T-helper 2 cell treated with Interferon-gamma antibody and Interleukin-4, amounts not matched to agents 100 ng/mL and 5 ng/mL, for 36 hours (primary cell): ENCODE measurements around the gene ZNF785. TPM values are rescaled to one million over a fixed set of nuclear protein-coding genes. Genes with fewer than 3 reads are reported as not detected.
"Not testable (repeated sequence)": the region's sequence is repeated elsewhere in the genome, so short reads cannot be mapped to it uniquely, and the experiment has no call there.

ENCODE experiments used
- intact Hi-C: fragments of 100-400 bp; cut with micrococcal nuclease; formaldehyde crosslinking; loops from one replicate; pipeline ENCODE4 v1.15.1; 2023
- total RNA-seq: library from RNA; stranded (reverse); gene quantifications from 2 replicates; pipeline ENCODE4 v1.2.3, GENCODE V29; 2022

ZNF785 gene
- total RNA-seq, 1 donor from 2014 or later: 15.2 TPM

GRCh38 chr16:30543067-30543466, 42.4 kb downstream of the ZNF785 start:
- intact Hi-C loops: no loop called here

DNA sequence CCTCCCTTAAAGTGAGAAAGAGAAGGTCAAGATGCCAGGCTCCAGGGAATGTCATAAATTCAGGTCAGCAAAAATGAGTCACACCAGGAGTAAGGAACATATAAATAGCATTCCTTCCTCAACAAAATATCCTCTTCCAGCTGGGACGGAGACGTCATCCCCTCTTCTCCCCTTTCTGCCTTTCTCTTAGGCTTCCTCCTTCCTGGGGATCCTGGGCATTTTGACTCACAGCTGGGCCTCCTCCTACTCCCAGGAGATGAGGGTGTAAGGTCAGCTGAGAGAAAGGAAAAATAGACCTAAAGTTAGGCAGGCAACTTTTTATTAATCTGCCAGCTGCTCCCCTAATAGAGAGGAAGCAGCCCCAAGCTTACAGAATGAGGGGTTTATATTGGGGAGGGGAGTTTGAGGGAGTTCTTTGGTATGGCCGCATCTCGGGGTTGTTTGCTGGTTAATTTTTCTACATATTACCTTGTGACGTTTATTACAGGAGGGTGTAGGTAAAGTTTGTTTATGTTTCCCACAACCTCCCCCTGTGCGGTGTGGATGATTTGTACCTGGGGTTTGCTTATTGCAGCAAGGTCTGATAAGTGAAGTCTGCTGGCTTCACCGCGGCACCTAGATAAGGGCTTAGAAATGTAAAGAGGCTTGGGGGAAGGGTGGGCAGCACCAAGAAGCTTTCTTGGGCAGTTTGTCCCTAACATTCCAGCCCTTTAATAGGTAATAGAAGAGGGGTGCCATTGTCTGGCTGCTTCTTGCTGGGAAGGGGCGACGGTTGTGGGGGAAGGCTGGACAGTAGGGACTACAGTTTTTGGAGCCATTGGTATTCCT, 43.8 kb downstream of the ZNF785 start:
- intact Hi-C loops: no loop called here

- intact Hi-C loops: not testable (repeated sequence)
Observed at GRCh38 chr16:30540916-30541464, 44.5 kb downstream of the ZNF785 start.

GRCh38 chr16:30539986-30540526, 45.4 kb downstream of the ZNF785 start:
- intact Hi-C loops: not testable (repeated sequence)

DNA sequence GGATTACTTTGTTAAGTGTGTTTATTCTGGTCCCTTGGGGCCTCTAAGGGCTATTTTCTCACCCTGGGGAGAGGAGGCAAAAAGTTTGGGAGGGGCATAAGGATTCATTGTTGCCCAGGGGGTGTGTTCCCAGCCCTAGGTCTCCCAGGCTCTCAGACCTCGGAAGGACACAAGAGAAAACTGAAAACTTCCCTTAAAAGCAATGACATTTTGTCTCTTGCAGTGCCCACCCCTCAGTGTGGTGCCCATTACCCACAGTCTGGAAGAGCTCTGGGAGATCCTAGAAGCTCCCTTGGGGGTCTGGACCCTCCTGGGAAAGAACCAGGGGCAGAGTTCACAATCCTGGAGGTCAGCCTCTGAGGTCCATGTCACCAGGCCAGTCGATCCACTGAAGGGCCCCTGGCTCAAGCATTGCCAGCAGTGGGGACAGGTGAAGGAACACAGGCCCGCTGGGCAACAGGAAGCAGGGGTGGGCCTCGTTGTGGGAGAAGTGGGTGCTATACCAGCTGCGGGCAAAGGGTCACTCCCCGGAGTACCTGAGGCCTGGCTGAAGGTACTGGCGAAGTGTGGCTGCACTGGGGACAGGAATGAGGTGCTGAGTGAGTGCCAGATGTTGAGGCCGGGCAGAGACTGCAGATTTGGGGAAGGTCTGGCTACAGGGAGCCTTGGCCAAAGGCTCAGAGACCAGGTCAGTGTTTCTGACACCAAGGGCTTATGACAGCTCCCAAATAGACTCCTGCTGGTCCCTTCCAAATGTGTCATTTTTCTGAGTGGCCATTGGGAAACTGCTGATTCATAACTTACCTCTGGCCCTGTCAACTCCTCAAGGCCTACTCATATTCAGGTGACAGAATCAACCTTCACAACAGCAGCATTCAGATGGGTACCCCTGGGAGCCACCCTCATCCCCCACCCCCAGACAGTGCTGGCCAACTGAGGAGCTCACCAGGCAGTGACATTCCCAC, 46.2 kb downstream of the ZNF785 start:
- intact Hi-C loops: no loop called here

- intact Hi-C loops: not testable (repeated sequence)
Observed at GRCh38 chr16:30536391-30537024, 49.0 kb downstream of the ZNF785 start.

- intact Hi-C loops: loop anchor here (1.0 to 2.0 kb wide), 8 partner anchors 8 to 157 kb away; partner anchors contain the start of genes DCTPP1, ZNF764 and ZNF785
Observed at GRCh38 chr16:30535777-30536190, 49.7 kb downstream of the ZNF785 start.

DNA sequence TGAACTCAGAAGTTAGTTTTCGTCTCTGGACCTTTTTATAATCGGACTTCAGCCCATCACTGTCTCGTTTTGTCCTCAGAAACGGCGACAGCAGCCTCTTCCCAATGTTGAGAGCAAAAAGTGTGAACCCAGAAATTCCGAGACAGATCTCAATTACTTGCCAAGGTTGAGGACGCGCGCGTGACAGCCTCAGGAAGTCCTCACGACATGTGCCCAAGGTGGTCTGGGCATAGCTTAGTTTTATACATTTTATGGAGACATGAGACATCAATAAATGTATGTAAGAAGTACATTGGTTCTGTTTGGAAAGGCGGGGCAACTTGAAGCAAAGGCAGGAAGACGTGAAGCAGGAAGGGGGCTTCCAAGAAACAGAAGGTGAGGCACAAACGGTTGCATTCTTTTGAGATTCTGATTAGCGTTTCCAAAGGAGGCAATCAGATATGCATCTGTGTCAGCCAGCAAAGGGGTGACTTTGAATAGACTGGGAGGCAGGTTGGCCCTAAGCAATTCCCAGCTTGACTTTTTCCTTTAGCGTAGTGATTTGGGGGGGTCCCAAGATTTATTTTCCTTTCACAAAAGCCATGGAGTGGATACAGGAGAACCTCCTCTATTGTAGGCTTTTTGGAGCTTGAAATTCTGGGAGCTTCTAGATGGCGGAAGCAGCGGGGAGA, 50.3 kb downstream of the ZNF785 start:
- intact Hi-C loops: loop anchor here (1.0 to 2.0 kb wide), 8 partner anchors 8 to 156 kb away; partner anchors contain the start of genes DCTPP1, ZNF764 and ZNF785

DNA sequence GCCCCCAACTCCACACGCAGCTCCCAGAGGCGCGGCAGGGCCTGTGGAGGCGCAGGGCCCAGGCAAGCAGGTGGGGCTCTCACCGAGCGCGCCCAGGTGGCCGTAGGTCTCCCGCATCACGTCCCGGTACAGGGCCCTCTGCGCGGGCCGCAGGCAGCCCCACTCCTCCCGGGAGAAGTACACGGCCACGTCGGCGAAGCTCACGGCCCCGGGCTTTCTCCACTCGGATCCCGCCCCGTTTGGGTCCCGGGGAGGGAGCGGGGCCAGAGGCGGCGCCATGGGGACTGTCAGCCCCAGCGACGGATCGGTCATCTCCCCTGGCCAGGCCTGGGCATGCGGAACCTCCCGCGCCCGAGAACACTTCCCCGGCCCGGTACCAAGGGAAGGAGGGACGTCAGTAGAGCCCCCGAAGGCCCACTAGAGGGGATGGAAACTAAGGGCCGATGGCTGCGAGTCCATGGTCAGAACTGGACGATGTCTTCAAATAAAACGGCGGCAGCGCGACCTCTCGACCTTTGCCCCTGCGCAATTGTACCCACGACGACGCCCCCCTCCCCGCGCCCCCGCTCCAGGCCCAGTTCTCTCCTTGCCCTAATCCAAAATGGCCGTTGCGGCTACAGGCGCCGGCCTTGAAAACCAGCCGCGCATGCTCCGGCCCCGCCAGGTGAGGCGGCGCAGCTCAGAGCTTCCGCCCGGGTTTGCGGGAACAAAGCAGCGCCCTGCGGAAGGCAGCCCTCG, 51.0 kb downstream of the ZNF785 start, which contains the start of gene ZNF747:
Gene ZNF747 (minus strand): TSS at position 491 of the 738 bp plus-strand sequence. CDS start 179 bp downstream, at position 312.
- intact Hi-C loops: loop anchor here (1.0 to 2.0 kb wide), 8 partner anchors 7 to 156 kb away; partner anchors contain the start of genes DCTPP1, ZNF764 and ZNF785

DNA sequence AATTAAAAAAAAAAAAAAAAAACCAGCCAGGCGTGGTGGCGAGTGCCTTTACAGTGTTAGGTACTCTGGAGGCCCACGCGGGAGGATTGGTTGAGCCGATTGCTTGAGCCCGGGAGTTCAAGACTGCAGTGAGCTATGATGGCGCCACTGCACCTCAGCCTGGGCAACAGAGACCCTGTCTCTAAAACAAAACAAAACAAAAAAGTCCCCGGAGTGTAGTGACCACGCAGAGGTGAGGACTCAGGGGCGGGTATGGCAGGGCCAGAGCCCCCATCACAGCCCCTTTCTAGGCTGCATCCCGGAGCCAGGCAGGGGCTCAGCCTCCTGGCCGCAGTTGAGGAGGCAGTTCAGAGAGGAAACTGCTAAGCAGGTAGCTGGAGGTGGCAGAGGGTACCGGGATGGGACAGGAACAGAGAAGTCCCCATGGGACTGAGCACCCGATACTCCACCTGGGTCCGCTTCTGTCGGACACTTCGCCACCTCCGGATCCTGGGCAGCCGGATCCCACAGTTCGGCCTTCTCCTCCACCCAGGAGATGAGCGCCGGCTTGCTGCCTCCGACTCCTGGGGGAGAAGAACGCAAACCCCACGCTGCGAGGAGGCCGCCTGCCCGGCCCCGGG, 51.6 kb downstream of the ZNF785 start:
- intact Hi-C loops: loop anchor here (2.0 kb wide), 3 partner anchors 51 to 155 kb away; partner anchors contain the start of gene ZNF785

DNA sequence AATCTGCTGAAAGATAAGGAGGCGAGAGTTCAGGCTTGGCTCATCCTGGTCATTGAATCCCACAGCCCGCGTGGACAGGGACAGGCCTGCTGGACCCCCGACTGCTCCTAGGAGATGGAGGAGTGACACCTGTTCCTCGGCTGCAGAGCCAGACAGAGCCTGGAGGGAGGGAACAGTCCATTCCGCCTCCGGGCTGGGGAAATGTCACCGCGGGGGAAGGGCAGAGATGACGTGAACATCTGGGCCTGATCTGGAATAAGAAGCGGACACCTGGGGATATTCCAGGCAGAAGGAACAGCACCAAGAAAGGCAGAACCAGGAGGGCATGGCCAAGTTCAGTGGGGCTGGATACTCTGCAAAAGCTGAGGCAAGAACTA, 52.4 kb downstream of the ZNF785 start:
- intact Hi-C loops: no loop called here

GRCh38 chr16:30532285-30533145, 53.0 kb downstream of the ZNF785 start:
- intact Hi-C loops: no loop called here

Other genes starting within 250 kb of the ZNF785 start
- 70.8 and 75.8 TPM in 2 replicates for gene CD2BP2, start 230.4 kb downstream of the ZNF785 start, total RNA-seq
- gene TBC1D10B, start 215.2 kb downstream of the ZNF785 start, total RNA-seq: 74.2 and 74.5 TPM in 2 replicates
- not detected in 2 replicates for gene MYL11, start 210.9 kb downstream of the ZNF785 start, total RNA-seq
- gene SEPTIN1, start 203.1 kb downstream of the ZNF785 start, total RNA-seq: 320 and 326 TPM in 2 replicates
- gene ZNF48, start 190.3 kb downstream of the ZNF785 start, total RNA-seq: 11.8 and 12.4 TPM in 2 replicates
- gene ZNF771, start 178.1 kb downstream of the ZNF785 start, total RNA-seq: 4.6 TPM in 2 replicates
- gene DCTPP1, start 155.7 kb downstream of the ZNF785 start, total RNA-seq: 87.8 and 93.3 TPM in 2 replicates
- gene SEPHS2, start 139.8 kb downstream of the ZNF785 start, total RNA-seq: 73.9 and 78.5 TPM in 2 replicates
- 527 and 528 TPM in 2 replicates for gene ITGAL, start 113.0 kb downstream of the ZNF785 start, total RNA-seq
- gene ZNF768, start 59.1 kb downstream of the ZNF785 start, total RNA-seq: 5.4 and 5.9 TPM in 2 replicates
- 12.1 and 12.7 TPM in 2 replicates for gene ZNF747, start 50.8 kb downstream of the ZNF785 start, total RNA-seq
- gene ZNF764, start 27.3 kb downstream of the ZNF785 start, total RNA-seq: 15.3 and 16.4 TPM in 2 replicates
- 13.9 and 16.4 TPM in 2 replicates for gene ZNF688, start 14.0 kb downstream of the ZNF785 start, total RNA-seq
- gene ZNF689, start 24.7 kb upstream of the ZNF785 start, total RNA-seq: 11.6 and 13.5 TPM in 2 replicates
- 71.0 and 71.4 TPM in 2 replicates for gene PRR14, start 65.3 kb upstream of the ZNF785 start, total RNA-seq
- gene FBRS, start 72.7 kb upstream of the ZNF785 start, total RNA-seq: 77.3 and 81.1 TPM in 2 replicates
- gene SRCAP, start 113.5 kb upstream of the ZNF785 start, total RNA-seq: 81.8 and 88.3 TPM in 2 replicates
- gene PHKG2, start 162.7 kb upstream of the ZNF785 start, total RNA-seq: 44.5 and 47.6 TPM in 2 replicates
- 2.3 and 4.4 TPM in 2 replicates for gene CFAP119, start 176.4 kb upstream of the ZNF785 start, total RNA-seq
- 78.2 and 85.5 TPM in 2 replicates for gene RNF40, start 176.6 kb upstream of the ZNF785 start, total RNA-seq
- gene ZNF629, start 201.5 kb upstream of the ZNF785 start, total RNA-seq: 0.25 and 0.43 TPM in 2 replicates